ENCODE measurements around the gene KCNQ1. TPM values are rescaled to one million over a fixed set of nuclear protein-coding genes. Genes with fewer than 3 reads are reported as not detected.

KCNQ1 gene
- total RNA-seq, 2 donors from 2014 or later, result 4.4 to 25.3 TPM

DNA sequence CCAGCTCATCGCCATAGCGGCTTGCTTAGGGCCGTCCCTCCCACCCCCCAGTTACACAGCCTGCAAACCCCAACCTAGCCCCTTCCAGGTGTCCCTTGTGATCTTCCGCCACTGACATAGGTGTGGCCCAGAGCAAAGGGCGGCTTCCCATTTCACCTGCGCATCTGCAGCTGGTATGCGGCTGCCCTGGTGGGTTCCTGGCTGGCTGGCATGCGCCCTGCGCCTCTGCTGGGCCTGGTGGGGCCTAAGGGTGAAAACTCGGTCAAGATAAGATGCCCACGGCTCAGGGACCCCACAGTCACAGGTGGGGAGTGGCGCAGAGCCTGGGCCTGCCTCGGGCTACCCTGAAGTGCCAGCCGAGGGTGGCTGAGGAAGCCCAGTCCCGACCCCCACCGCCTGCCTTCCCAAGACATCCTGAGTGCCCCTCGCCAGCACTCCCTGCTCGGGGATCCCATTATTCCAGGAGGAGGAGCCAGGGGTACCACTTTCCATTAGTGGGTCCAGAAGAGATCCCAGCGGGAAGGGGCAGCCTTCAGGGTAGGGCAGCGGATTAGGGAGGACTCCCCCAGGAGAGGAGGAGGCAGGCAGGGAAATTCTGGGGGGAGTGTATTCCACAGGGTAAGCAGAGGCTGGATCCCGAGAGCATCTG, 291.9 kb downstream of the KCNQ1 start:
- H3K4me1 ChIP-seq (ENCODE audit: control insufficient read depth in 1 of 2, low read depth in 2 of 2), result no peaks in the 10 kb centered on the region
- no peaks in the 10 kb centered on the region for H3K9me3 ChIP-seq
- H3K4me3 ChIP-seq, result no peak overlapping the region
- H3K27me3 ChIP-seq (replicated peaks; ENCODE audit: insufficient read depth), result no peaks in the 10 kb centered on the region
- DNase-seq (ENCODE audit: low spot score), result no peak
- H3K36me3 ChIP-seq, result no peaks in the 10 kb centered on the region
- ATAC-seq (ENCODE audit: insufficient number of reproducible peaks, low FRiP score, low read depth), result no peak
- TF ChIP-seq, protein P1, sequence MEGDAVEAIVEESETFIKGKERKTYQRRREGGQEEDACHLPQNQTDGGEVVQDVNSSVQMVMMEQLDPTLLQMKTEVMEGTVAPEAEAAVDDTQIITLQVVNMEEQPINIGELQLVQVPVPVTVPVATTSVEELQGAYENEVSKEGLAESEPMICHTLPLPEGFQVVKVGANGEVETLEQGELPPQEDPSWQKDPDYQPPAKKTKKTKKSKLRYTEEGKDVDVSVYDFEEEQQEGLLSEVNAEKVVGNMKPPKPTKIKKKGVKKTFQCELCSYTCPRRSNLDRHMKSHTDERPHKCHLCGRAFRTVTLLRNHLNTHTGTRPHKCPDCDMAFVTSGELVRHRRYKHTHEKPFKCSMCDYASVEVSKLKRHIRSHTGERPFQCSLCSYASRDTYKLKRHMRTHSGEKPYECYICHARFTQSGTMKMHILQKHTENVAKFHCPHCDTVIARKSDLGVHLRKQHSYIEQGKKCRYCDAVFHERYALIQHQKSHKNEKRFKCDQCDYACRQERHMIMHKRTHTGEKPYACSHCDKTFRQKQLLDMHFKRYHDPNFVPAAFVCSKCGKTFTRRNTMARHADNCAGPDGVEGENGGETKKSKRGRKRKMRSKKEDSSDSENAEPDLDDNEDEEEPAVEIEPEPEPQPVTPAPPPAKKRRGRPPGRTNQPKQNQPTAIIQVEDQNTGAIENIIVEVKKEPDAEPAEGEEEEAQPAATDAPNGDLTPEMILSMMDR (IDR thresholded peaks at IDR 0.05), result no peak
- H3K27ac ChIP-seq, result no peak overlapping the region

DNA sequence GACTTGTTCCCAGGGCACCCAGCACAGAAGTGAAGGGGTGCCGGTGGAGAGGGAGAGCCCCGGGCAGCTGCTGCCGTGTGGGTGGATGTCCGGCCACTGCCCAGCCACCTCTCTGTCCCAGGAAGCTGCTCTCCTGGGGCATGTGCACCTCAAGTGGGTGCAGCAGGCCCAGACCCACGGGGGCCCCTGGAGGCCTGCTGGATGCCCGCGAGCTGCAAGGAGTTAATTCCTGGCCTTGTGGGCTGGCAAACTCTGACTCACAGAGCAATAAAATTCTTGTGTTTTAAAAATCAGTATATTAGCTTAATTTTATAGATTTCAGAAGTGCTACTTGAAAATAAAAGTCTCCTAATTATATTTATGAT, 292.4 kb downstream of the KCNQ1 start:
- Histone ChIP-seq H3K4me3 (no peak overlapping the region), H3K36me3 (no peaks in the 10 kb centered on the region), H3K4me1 (ENCODE audit: control insufficient read depth in 1 of 2, low read depth in 2 of 2) (no peaks in the 10 kb centered on the region), H3K9me3 (no peaks in the 10 kb centered on the region), H3K27ac (no peak overlapping the region), H3K27me3 (replicated peaks; ENCODE audit: insufficient read depth) (no peaks in the 10 kb centered on the region)
- TF ChIP-seq, protein P1 (IDR thresholded peaks at IDR 0.05), result no peak
- no peak for DNase-seq (ENCODE audit: low spot score)
- no peak for ATAC-seq (ENCODE audit: insufficient number of reproducible peaks, low FRiP score, low read depth)

GRCh38 chr11:2737866-2738265, 293.1 kb downstream of the KCNQ1 start:
- no peaks in the 10 kb centered on the region for H3K9me3 ChIP-seq
- H3K27ac ChIP-seq, result no peak overlapping the region
- no peak overlapping the region for H3K4me3 ChIP-seq
- H3K36me3 ChIP-seq, result no peaks in the 10 kb centered on the region
- H3K4me1 ChIP-seq (ENCODE audit: control insufficient read depth in 1 of 2, low read depth in 2 of 2), result no peaks in the 10 kb centered on the region
- DNase-seq (ENCODE audit: low spot score), result no peak
- TF ChIP-seq, protein P1 (IDR thresholded peaks at IDR 0.05), result no peak
- ATAC-seq (ENCODE audit: insufficient number of reproducible peaks, low FRiP score, low read depth), result no peak
- H3K27me3 ChIP-seq (replicated peaks; ENCODE audit: insufficient read depth), result no peaks in the 10 kb centered on the region

DNA sequence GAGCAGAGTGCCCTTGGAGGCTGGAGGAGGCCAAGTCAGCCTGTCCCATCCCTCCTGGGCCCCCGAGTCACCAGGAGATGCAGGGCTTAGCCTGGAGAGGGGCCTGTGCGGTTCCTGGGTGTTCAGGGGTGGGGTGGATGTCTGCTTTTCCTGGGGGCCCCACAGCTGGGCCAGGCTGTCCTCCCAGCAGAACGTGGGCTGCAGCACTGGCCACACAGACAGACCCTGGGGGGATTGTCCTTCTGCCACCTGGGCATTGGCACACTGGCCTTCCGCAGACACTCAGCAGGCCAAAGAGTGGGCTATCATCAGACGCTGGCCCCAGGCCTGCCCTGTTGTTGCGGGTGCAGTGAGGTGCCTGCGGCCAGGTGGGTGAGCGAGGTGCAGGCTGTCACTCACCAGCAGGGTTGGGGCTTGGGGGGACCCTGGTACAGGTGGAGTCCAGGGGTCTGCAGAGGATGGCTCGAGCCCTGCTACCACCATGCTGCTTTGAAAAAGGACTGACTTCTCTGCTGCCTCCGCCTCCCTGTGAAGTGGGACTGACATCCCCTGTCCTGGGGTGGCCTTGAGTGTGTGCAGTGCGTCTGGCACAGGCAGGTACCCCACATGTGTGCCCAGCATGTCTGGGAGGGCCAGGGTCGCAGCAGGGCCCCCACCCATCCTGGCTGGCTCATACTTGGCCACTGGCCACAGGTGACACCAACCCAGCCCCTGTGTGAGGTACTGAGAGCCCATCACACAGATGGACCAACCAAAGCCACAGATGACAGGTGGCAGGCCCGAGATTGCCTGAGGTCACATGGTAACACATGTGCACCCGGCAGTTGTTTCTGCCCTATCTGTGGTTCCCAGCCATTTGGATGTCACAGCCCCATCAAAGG, 294.0 kb downstream of the KCNQ1 start:
- H3K9me3 ChIP-seq, result no peaks in the 10 kb centered on the region
- no peak overlapping the region for H3K4me3 ChIP-seq
- H3K4me1 ChIP-seq (ENCODE audit: control insufficient read depth in 1 of 2, low read depth in 2 of 2), result no peaks in the 10 kb centered on the region
- DNase-seq (ENCODE audit: low spot score), result no peak
- TF ChIP-seq, protein P1 (IDR thresholded peaks at IDR 0.05), result no peak
- no peaks in the 10 kb centered on the region for H3K36me3 ChIP-seq
- no peaks in the 10 kb centered on the region for H3K27me3 ChIP-seq (replicated peaks; ENCODE audit: insufficient read depth)
- ATAC-seq (ENCODE audit: insufficient number of reproducible peaks, low FRiP score, low read depth), result no peak
- no peak overlapping the region for H3K27ac ChIP-seq

- ATAC-seq (ENCODE audit: insufficient number of reproducible peaks, low FRiP score, low read depth), result no peak
- TF ChIP-seq, protein P1 (IDR thresholded peaks at IDR 0.05), result no peak
- no peak for DNase-seq (ENCODE audit: low spot score)
- H3K9me3 ChIP-seq, result no peaks in the 10 kb centered on the region
- H3K27me3 ChIP-seq (replicated peaks; ENCODE audit: insufficient read depth), result no peaks in the 10 kb centered on the region
- H3K4me3 ChIP-seq, result no peak overlapping the region
- H3K4me1 ChIP-seq (ENCODE audit: control insufficient read depth in 1 of 2, low read depth in 2 of 2), result no peaks in the 10 kb centered on the region
- H3K27ac ChIP-seq, result no peak overlapping the region
- H3K36me3 ChIP-seq, result no peaks in the 10 kb centered on the region
Measured at GRCh38 chr11:2739531-2740274, 294.9 kb downstream of the KCNQ1 start.
